ENCODE results near the gene CPNE4.
"Not testable (repeated sequence)": the region's sequence is repeated elsewhere in the genome, so short reads cannot be mapped to it uniquely, and the experiment has no call there.

Gene CPNE4

GRCh38 chr3:131957980-131958379 is 76.8 kb downstream of the CPNE4 start:
- DNase-seq (ENCODE audit: low read depth): no peak

- DNase-seq (ENCODE audit: low read depth): no peak
Measured at GRCh38 chr3:131957511-131957910, 77.3 kb downstream of the CPNE4 start.

- no peak for DNase-seq (ENCODE audit: low read depth)
Measured at GRCh38 chr3:131948806-131949205, 86.0 kb downstream of the CPNE4 start.

- DNase-seq (ENCODE audit: low read depth): no peak
Measured at GRCh38 chr3:131944676-131945075, 90.1 kb downstream of the CPNE4 start.

- DNase-seq (ENCODE audit: low read depth): no peak
Measured at GRCh38 chr3:131933665-131934064, 101.1 kb downstream of the CPNE4 start.

- DNase-seq (ENCODE audit: low read depth): no peak
Measured at GRCh38 chr3:131928593-131928992, 106.2 kb downstream of the CPNE4 start.

GRCh38 chr3:131925571-131925970 is 109.2 kb downstream of the CPNE4 start:
- no peak for DNase-seq (ENCODE audit: low read depth)

- DNase-seq (ENCODE audit: low read depth): peak; percentile 43
Measured at GRCh38 chr3:131922356-131922755, 112.5 kb downstream of the CPNE4 start.

GRCh38 chr3:131917006-131917405 is 117.8 kb downstream of the CPNE4 start:
- no peak for DNase-seq (ENCODE audit: low read depth)

- DNase-seq (ENCODE audit: low read depth): no peak
Measured at GRCh38 chr3:131914090-131914691, 120.6 kb downstream of the CPNE4 start.

- no peak for DNase-seq (ENCODE audit: low read depth)
Measured at GRCh38 chr3:131912255-131912654, 122.6 kb downstream of the CPNE4 start.

GRCh38 chr3:131907796-131908195 is 127.0 kb downstream of the CPNE4 start:
- DNase-seq (ENCODE audit: low read depth): peak; percentile 9

- DNase-seq (ENCODE audit: low read depth): peak; percentile 94
Measured at GRCh38 chr3:131903988-131904415, 130.8 kb downstream of the CPNE4 start.

GRCh38 chr3:131901686-131902085 is 133.1 kb downstream of the CPNE4 start:
- DNase-seq (ENCODE audit: low read depth): no peak

- no peak for DNase-seq (ENCODE audit: low read depth)
Measured at GRCh38 chr3:131900891-131901290, 133.9 kb downstream of the CPNE4 start.

- no peak for DNase-seq (ENCODE audit: low read depth)
Measured at GRCh38 chr3:131899021-131899420, 135.8 kb downstream of the CPNE4 start.

GRCh38 chr3:131898346-131898745 is 136.5 kb downstream of the CPNE4 start:
- no peak for DNase-seq (ENCODE audit: low read depth)

GRCh38 chr3:131896285-131896684 is 138.5 kb downstream of the CPNE4 start:
- no peak for DNase-seq (ENCODE audit: low read depth)

- no peak for DNase-seq (ENCODE audit: low read depth)
Measured at GRCh38 chr3:131895766-131896165, 139.0 kb downstream of the CPNE4 start.

- DNase-seq (ENCODE audit: low read depth): no peak
Measured at GRCh38 chr3:131892331-131892730, 142.5 kb downstream of the CPNE4 start.

GRCh38 chr3:131885871-131886270 is 148.9 kb downstream of the CPNE4 start:
- DNase-seq (ENCODE audit: low read depth): not testable (repeated sequence)

GRCh38 chr3:131883711-131884407 is 151.0 kb downstream of the CPNE4 start:
- peak; percentile 16 for DNase-seq (ENCODE audit: low read depth)

GRCh38 chr3:131883086-131883485 is 151.7 kb downstream of the CPNE4 start:
- DNase-seq (ENCODE audit: low read depth): peak; percentile 15

- no peak for DNase-seq (ENCODE audit: low read depth)
Measured at GRCh38 chr3:131881777-131882176, 153.0 kb downstream of the CPNE4 start.
